Right ventricle myocardium inferior (tissue), 1 donor: ENCODE data around the gene KRTAP4-4. TPM values are rescaled to one million over a fixed set of nuclear protein-coding genes. Genes with fewer than 3 reads are reported as not detected.
"Not testable (repeated sequence)": the region's sequence is repeated elsewhere in the genome, so short reads cannot be mapped to it uniquely, and the experiment has no call there.

Experiments used
- ATAC-seq: fragments of 200-7000 bp; cut with Tn5 transposase; one replicate; pipeline ENCODE4 v1.9.1; 2020; ENCODE audit warnings: mild to moderate bottlenecking, moderate library complexity
- DNase-seq: peaks from one replicate; pipeline ENCODE4 v3.0.0; 2021; ENCODE audit errors: missing footprints
- intact Hi-C: fragments of 100-400 bp; cut with DNase I; formaldehyde crosslinking; loops from one replicate; pipeline ENCODE4 v1.11.0; 2022
- long read RNA-seq: library from polyadenylated mRNA; unstranded; transcript quantifications from one replicate; pipeline ENCODE4 v2.0.0, GENCODE V29; 2021
- total RNA-seq: library from RNA; stranded (reverse); fragmentation: NEBNext Ultra II Directional; extraction: Animal tissue kit (Norgen Biotek cat#: 25700); gene quantifications from one replicate; pipeline ENCODE4 v1.2.1, GENCODE V29; 2021
- donor health status: DM: no; HTN: yes; CAD: no; lungs with severe emphysema.

KRTAP4-4 gene
- not detected for total RNA-seq
- long read RNA-seq = 0 reads

GRCh38 chr17:41160648-41161047, at the start of gene KRTAP4-4:
Gene KRTAP4-4 (minus strand): TSS chr17:41160748. CDS start chr17:41160691, 57 bp downstream.
- DNase-seq = no peak

GRCh38 chr17:41199421-41200078, 39.0 kb upstream of the KRTAP4-4 start:
- intact Hi-C loops = no loop called here
- DNase-seq (no peak), ATAC-seq (no peak)

More at GRCh38 chr17:41160648-41161047, at the start of gene KRTAP4-4:
- intact Hi-C loops = no loop called here
- ATAC-seq = no peak

- no peak for ATAC-seq
- intact Hi-C loops = no loop called here
Measured at GRCh38 chr17:41196068-41196467, 35.5 kb upstream of the KRTAP4-4 start.

GRCh38 chr17:41190328-41190727, 29.8 kb upstream of the KRTAP4-4 start:
- ATAC-seq (no peak), DNase-seq (no peak)
- intact Hi-C loops = no loop called here

More at GRCh38 chr17:41196068-41196467, 35.5 kb upstream of the KRTAP4-4 start:
- DNase-seq = no peak

- DNase-seq, intact Hi-C loops, ATAC-seq: not testable (repeated sequence)
Measured at GRCh38 chr17:41189837-41190318, 29.3 kb upstream of the KRTAP4-4 start, which contains the start of gene KRTAP9-1. Gene KRTAP9-1 (plus strand): TSS chr17:41189887. CDS start chr17:41189887, 0 bp downstream.

GRCh38 chr17:41186872-41187271, 26.3 kb upstream of the KRTAP4-4 start:
- DNase-seq (no peak), ATAC-seq (no peak)
- intact Hi-C loops = no loop called here

- intact Hi-C loops = no loop called here
- ATAC-seq (no peak), DNase-seq (no peak)
Measured at GRCh38 chr17:41185001-41185400, 24.5 kb upstream of the KRTAP4-4 start.

GRCh38 chr17:41184480-41184961, 24.0 kb upstream of the KRTAP4-4 start, which contains the start of gene KRTAP4-1:
Gene KRTAP4-1 (minus strand): TSS chr17:41184911. CDS start chr17:41184854, 57 bp downstream.
- no peak for ATAC-seq
- DNase-seq = no peak
- intact Hi-C loops = no loop called here

- ATAC-seq (no peak), DNase-seq (no peak)
- intact Hi-C loops = no loop called here
Measured at GRCh38 chr17:41178843-41179616, 18.5 kb upstream of the KRTAP4-4 start.

GRCh38 chr17:41178341-41178740, 17.8 kb upstream of the KRTAP4-4 start:
- no peak for ATAC-seq
- intact Hi-C loops = no loop called here
- DNase-seq = no peak

- DNase-seq (no peak), ATAC-seq (no peak)
- intact Hi-C loops = no loop called here
Measured at GRCh38 chr17:41177727-41178271, 17.3 kb upstream of the KRTAP4-4 start, which contains the start of gene KRTAP4-2. Gene KRTAP4-2 (minus strand): TSS chr17:41178221. CDS start chr17:41178164, 57 bp downstream.

- intact Hi-C loops = no loop called here
- no peak for ATAC-seq
Measured at GRCh38 chr17:41176744-41177387, 16.3 kb upstream of the KRTAP4-4 start.

GRCh38 chr17:41171886-41172285, 11.3 kb upstream of the KRTAP4-4 start:
- intact Hi-C loops = no loop called here
- ATAC-seq (no peak), DNase-seq (no peak)

More at GRCh38 chr17:41176744-41177387, 16.3 kb upstream of the KRTAP4-4 start:
- DNase-seq = no peak

GRCh38 chr17:41168121-41168520, 7.6 kb upstream of the KRTAP4-4 start, which contains the start of gene KRTAP4-3:
Gene KRTAP4-3 (minus strand): TSS chr17:41168221. CDS start chr17:41168172, 49 bp downstream.
- intact Hi-C loops = no loop called here
- DNase-seq (no peak), ATAC-seq (no peak)

GRCh38 chr17:41167561-41167960, 7.0 kb upstream of the KRTAP4-4 start:
- DNase-seq (no peak), ATAC-seq (no peak)
- intact Hi-C loops = no loop called here

- DNase-seq (no peak), ATAC-seq (no peak)
- intact Hi-C loops = no loop called here
Measured at GRCh38 chr17:41163828-41164227, 3.3 kb upstream of the KRTAP4-4 start.

GRCh38 chr17:41160190-41160589, 358 bp downstream of the KRTAP4-4 start:
- DNase-seq, intact Hi-C loops, ATAC-seq: not testable (repeated sequence)

- intact Hi-C loops = no loop called here
- DNase-seq = no peak
- no peak for ATAC-seq
Measured at GRCh38 chr17:41153856-41154255, 6.7 kb downstream of the KRTAP4-4 start.
